Gastrocnemius medialis (tissue), 4 donors: ENCODE measurements around the gene OR2T35. TPM values are rescaled to one million over a fixed set of nuclear protein-coding genes. Genes with fewer than 3 reads are reported as not detected.
"Not testable (repeated sequence)": the region's sequence is repeated elsewhere in the genome, so short reads cannot be mapped to it uniquely, and the experiment has no call there.

Experiments
- ATAC-seq, 2 donors: fragments of 150-250 bp; one replicate each; pipeline ENCODE4 v1.9.1; 2016
- DNase-seq, 2 donors: peaks; one replicate each; pipeline ENCODE4 v3.0.0-alpha.2; 2019
- H3K27ac ChIP-seq, 4 donors: fragments of 200-600 bp; sonication (generic); 1 replicate in 1 of 4; 2 replicates in 3 of 4; pipeline ENCODE4 v1.5.1; 2016 to 2018; ENCODE audit warnings: mild to moderate bottlenecking in 2 of 4, moderate library complexity in 1 of 4
- H3K27me3 ChIP-seq, 3 donors: fragments of 200-600 bp; sonication (generic) in 2 of 3; 1 replicate in 1 of 3; 2 replicates in 2 of 3; pipeline versions ENCODE4 v1.5.1 to v1.6.0; 2016 to 2019; ENCODE audit warnings: mild to moderate bottlenecking in 1 of 3, moderate library complexity in 1 of 3
- H3K36me3 ChIP-seq, 2 donors: fragments of 200-600 bp; sonication (generic) in 1 of 2; one replicate each; pipeline ENCODE4 v1.5.1; 2017 to 2018
- H3K4me1 ChIP-seq, 2 donors: fragments of 200-600 bp; sonication (generic) in 1 of 2; one replicate each; pipeline ENCODE4 v1.5.1; 2016 to 2017; ENCODE audit warnings: mild to moderate bottlenecking in 2 of 2
- H3K4me3 ChIP-seq, 4 donors: fragments of 200-600 bp; sonication (generic) in 3 of 4; 1 replicate in 1 of 4; 2 replicates in 3 of 4; pipeline ENCODE4 v1.5.1; 2016 to 2019; ENCODE audit warnings: mild to moderate bottlenecking in 2 of 4
- H3K9me3 ChIP-seq, 3 donors: fragments of 200-600 bp; sonication (generic) in 2 of 3; 1 replicate in 1 of 3; 2 replicates in 2 of 3; pipeline ENCODE4 v1.5.1; 2016 to 2019
- CTCF ChIP-seq, 5 experiments: fragments of 450-650 bp in 3 of 5; fragments of 200-600 bp in 2 of 5; sonication (generic) in 2 of 5; IDR thresholded peaks in 4 of 5; conservative IDR thresholded peaks in 1 of 5; 1 replicate in 4 of 5; 2 replicates in 1 of 5; pipeline ENCODE4 v1.5.1; 2016 to 2019; ENCODE audit warnings: antibody characterized with exemption in 5 of 5, mild to moderate bottlenecking in 3 of 5, moderate library complexity in 3 of 5
- POLR2A ChIP-seq, 2 donors: fragments of 450-650 bp; IDR thresholded peaks; one replicate each; pipeline ENCODE4 v1.6.1; 2017; ENCODE audit warnings: antibody characterized with exemption in 2 of 2, mild to moderate bottlenecking in 2 of 2, moderate library complexity in 2 of 2
- in situ Hi-C, 4 donors: fragments of 200-750 bp; cut with MboI; loops; one replicate each; pipeline versions ENCODE4 v1.15.0 to v1.8.0; 2017; ENCODE audit warnings: low sequenced_read_pairs in 4 of 4
- intact Hi-C: fragments of 100-400 bp; cut with DNase I; formaldehyde crosslinking; loops from one replicate; pipeline ENCODE4 v1.15.1; 2023; ENCODE audit warnings: low total_unique reads
- total RNA-seq, 4 donors: library from RNA; depleted of rRNA; stranded (reverse); fragments of >200 nt; gene quantifications; one replicate each; pipeline versions ENCODE4 v1.1.0 to v1.2.3, GENCODE V29; 2016

OR2T35 gene
- total RNA-seq, 4 donors from 2014 or later = not detected

GRCh38 chr1:248634991-248635390 is 10.1 kb downstream of the OR2T35 start, which contains the start of gene OR2T11:
Gene OR2T11 (minus strand): TSS chr1:248635091. CDS start chr1:248627128, 7,963 bp downstream.
- H3K27me3 ChIP-seq, DNase-seq, ATAC-seq, H3K27ac ChIP-seq, intact Hi-C loops, H3K4me1 ChIP-seq, H3K9me3 ChIP-seq, H3K36me3 ChIP-seq, H3K4me3 ChIP-seq, in situ Hi-C loops: not testable (repeated sequence)

GRCh38 chr1:248631354-248632008 is 13.6 kb downstream of the OR2T35 start:
- DNase-seq (no peak), ATAC-seq (no peak)
- Histone ChIP-seq H3K36me3 (no peaks in the 10 kb centered on the region), H3K9me3 (no peaks in the 10 kb centered on the region), H3K27me3 (no peaks in the 10 kb centered on the region), H3K27ac (no peak overlapping the region), H3K4me3 (no peak overlapping the region), H3K4me1 (no peaks in the 10 kb centered on the region)
- intact Hi-C loops = no loop called here
- in situ Hi-C loops = no loop called here
- no peak for TF ChIP-seq CTCF (IDR thresholded peaks at IDR 0.05 in 4 of 5, conservative IDR thresholded peaks at IDR 0.05 in 1 of 5)
- TF ChIP-seq POLR2A (IDR thresholded peaks at IDR 0.05) = no peak

- Histone ChIP-seq H3K9me3 (no peaks in the 10 kb centered on the region), H3K27ac (no peak overlapping the region)
These were observed 14.5 kb downstream of the OR2T35 start for GRCh38 chr1:248630551-248630950.

GRCh38 chr1:248627971-248628844 is 16.9 kb downstream of the OR2T35 start:
- DNase-seq (no peak), ATAC-seq (no peak)
- H3K36me3 ChIP-seq = no peaks in the 10 kb centered on the region
- H3K27ac ChIP-seq = no peak overlapping the region
- no peaks in the 10 kb centered on the region for H3K9me3 ChIP-seq
- in situ Hi-C loops (no loop called here), intact Hi-C loops (no loop called here)
- no peak for TF ChIP-seq POLR2A (IDR thresholded peaks at IDR 0.05)
- TF ChIP-seq CTCF (IDR thresholded peaks at IDR 0.05 in 4 of 5, conservative IDR thresholded peaks at IDR 0.05 in 1 of 5) = no peak
- no peaks in the 10 kb centered on the region for H3K27me3 ChIP-seq
- no peak overlapping the region for H3K4me3 ChIP-seq
- H3K4me1 ChIP-seq = no peaks in the 10 kb centered on the region

More at GRCh38 chr1:248630551-248630950, 14.5 kb downstream of the OR2T35 start:
- DNase-seq (no peak), ATAC-seq (no peak)
- H3K4me3 ChIP-seq = no peak overlapping the region
- in situ Hi-C loops (no loop called here), intact Hi-C loops (no loop called here)
- TF ChIP-seq POLR2A (IDR thresholded peaks at IDR 0.05) = no peak
- no peak for TF ChIP-seq CTCF (IDR thresholded peaks at IDR 0.05 in 4 of 5, conservative IDR thresholded peaks at IDR 0.05 in 1 of 5)
- H3K36me3 ChIP-seq = no peaks in the 10 kb centered on the region
- H3K27me3 ChIP-seq = no peaks in the 10 kb centered on the region
- H3K4me1 ChIP-seq = no peaks in the 10 kb centered on the region

- no peak overlapping the region for H3K4me3 ChIP-seq
- H3K36me3 ChIP-seq = no peaks in the 10 kb centered on the region
- H3K4me1 ChIP-seq = no peaks in the 10 kb centered on the region
- DNase-seq (no peak), ATAC-seq (no peak)
- intact Hi-C loops = no loop called here
- H3K27ac ChIP-seq = no peak overlapping the region
- no peaks in the 10 kb centered on the region for H3K9me3 ChIP-seq
- H3K27me3 ChIP-seq = no peaks in the 10 kb centered on the region
- TF ChIP-seq CTCF (IDR thresholded peaks at IDR 0.05 in 4 of 5, conservative IDR thresholded peaks at IDR 0.05 in 1 of 5) (no peak), POLR2A (IDR thresholded peaks at IDR 0.05) (no peak)
- in situ Hi-C loops = no loop called here
These were observed 19.1 kb downstream of the OR2T35 start for GRCh38 chr1:248625971-248626370.
